AG08395 (cell line): Measurements from ENCODE around the gene NLGN2.

Experiments
- DNase-seq: peaks from one replicate; pipeline ENCODE4 v3.0.0; 2012; ENCODE audit warnings: mixed read lengths, low spot score

NLGN2 gene

DNA sequence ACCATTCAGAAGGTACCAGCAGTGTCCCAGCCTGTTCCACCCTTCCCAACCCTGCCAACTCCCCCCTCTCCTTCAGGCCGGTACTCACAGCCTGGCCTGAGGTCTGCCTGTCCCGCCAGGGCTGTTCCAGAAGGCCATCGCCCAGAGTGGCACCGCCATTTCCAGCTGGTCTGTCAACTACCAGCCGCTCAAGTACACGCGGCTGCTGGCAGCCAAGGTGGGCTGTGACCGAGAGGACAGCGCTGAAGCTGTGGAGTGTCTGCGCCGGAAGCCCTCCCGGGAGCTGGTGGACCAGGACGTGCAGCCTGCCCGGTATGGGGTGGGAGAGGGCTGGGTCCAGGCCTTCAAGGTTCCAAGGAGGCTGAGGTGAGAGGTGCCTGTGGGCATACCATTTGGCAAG lies 7.2 kb downstream of the NLGN2 start:
- DNase-seq: no peak

DNA sequence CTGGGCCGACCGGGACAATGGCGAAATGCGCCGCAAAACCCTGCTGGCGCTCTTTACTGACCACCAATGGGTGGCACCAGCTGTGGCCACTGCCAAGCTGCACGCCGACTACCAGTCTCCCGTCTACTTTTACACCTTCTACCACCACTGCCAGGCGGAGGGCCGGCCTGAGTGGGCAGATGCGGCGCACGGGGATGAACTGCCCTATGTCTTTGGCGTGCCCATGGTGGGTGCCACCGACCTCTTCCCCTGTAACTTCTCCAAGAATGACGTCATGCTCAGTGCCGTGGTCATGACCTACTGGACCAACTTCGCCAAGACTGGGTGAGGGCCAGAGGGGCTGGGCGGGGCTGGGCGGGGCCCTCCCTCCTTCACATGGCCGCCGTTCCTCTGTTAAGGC lies 8.1 kb downstream of the NLGN2 start:
- no peak for DNase-seq

DNA sequence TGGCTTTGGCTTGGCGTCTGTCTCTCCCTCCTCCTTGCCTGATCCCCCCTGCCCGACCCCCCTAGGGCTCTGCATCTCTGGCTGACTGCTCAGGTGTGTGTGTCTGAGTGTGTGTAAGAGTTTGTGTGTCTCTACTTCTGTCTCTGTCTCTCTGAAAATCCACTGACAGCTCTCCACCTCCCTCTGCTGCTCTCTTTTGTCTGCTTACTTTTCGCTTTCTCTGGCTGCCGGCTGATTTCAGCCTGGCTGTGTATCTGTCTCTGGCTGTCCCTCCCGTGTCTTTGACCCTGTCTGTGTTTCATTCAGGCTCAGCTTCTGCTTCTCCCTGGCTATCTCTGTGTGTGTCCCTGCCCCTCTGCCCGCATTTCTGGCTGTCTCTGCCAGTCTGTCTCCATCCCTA lies 8.7 kb downstream of the NLGN2 start:
- no peak for DNase-seq

DNA sequence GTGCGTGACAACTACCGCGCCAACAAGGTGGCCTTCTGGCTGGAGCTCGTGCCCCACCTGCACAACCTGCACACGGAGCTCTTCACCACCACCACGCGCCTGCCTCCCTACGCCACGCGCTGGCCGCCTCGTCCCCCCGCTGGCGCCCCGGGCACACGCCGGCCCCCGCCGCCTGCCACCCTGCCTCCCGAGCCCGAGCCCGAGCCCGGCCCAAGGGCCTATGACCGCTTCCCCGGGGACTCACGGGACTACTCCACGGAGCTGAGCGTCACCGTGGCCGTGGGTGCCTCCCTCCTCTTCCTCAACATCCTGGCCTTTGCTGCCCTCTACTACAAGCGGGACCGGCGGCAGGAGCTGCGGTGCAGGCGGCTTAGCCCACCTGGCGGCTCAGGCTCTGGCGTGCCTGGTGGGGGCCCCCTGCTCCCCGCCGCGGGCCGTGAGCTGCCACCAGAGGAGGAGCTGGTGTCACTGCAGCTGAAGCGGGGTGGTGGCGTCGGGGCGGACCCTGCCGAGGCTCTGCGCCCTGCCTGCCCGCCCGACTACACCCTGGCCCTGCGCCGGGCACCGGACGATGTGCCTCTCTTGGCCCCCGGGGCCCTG lies 9.5 kb downstream of the NLGN2 start:
- DNase-seq: no peak

DNA sequence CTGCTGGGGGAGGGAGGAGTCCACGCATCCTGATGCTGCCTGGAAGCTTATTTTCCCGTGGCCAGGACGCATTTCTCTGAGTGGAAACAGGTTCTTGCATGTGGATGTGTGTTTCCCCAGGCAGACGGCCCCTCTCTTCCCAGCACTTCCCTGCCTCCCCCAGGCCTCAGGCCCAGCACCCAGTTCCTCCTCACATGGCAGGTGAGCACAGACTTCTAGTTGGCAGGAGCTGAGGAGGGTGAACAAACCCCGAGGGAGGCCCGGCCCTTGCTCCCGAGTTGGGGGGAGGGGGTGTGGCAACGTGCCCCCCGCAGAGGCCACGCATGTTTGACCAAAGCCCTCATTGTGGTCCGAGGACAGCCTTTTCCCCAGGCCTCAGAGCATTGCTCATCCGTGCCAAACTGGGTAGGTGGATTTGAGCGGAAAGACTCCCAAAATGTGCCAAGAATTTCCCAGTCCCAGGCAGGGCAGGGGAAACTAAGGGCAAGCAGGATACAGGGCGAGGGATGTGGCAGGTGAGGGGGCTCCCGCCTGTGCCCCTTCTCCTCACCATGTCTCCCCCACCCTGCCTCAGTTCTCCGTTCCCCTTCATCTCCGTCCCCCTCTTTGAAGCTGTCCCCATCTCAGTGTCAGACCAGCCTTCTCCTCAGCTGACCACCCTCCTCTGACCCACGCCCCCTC lies 11.0 kb downstream of the NLGN2 start:
- DNase-seq: no peak

DNA sequence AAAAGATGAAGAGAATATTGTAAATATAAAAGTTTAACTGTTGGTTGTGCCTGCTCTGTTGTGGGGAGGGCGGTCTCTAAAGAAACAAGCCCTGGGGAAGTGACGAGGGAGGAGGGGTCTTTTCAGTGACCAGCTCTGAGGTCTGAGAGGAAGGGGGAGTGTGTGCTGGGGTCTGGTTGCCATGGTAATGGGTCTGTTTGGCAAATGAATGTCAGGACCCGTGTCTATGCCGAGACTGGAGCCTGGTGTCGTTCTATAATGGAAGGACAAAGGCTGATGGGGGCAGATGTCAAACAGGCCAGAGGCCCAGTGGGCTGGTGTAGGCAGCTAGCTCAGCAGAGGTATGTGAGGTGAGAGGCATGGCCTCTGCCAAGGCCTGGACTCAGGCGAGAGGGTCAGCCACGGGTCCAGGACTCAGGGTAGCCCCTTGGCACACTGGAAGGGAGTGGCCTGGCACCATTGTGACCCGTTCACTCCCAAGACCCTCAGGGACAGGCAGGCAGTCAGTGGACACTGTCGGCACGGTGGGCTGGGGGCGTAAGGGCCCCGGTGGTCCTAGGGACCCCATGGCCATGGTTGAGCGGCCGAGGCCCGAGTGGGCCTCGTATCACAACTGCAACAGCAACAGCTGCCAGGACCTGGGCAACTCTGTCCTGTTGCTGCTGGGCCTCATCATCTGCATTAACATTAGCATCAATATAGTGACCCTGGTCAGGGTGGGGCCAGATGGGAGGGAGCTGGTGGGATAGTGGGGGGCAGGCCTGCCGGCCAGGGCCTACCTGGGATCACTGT lies 12.4 kb downstream of the NLGN2 start, which contains the start of gene SPEM1:
TSS of gene SPEM1 (plus strand) at position 506 of the 792 bp plus-strand sequence. CDS start at position 567, 61 bp downstream.
- no peak for DNase-seq

DNA sequence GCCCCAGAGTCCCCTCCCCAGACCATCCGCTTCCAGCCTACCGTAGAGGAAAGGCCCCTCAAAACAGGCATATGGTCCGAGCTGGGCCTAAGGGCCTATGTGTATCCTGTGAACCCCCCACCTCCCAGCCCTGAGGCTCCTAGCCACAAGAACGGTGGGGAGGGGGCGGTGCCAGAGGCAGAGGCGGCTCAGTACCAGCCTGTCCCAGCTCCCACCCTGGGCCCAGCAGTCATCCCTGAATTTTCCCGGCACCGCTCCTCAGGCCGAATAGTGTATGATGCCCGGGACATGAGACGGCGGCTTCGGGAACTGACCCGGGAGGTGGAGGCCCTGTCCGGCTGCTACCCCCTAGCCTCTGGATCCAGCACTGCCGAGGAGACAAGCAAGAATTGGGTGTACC lies 13.5 kb downstream of the NLGN2 start:
- no peak for DNase-seq

DNA sequence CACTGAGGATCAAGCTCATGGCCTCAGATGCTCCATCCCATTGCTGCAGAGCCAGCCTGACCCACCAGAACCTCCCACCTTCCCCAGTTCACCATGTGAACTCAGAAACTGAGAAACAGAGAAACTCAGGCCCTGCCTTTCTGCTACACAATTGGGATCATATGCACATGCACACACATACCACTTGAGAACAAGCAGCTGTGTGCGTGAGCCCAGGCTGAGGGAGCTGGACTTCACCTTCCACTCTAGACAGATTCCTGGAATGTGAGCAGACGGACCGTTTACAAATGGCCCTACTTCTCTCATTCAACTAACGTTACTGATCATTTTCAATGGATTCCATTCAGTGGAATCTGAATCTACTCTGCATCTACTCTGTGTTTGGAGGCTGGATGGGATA lies 16.0 kb downstream of the NLGN2 start:
- DNase-seq: no peak

DNA sequence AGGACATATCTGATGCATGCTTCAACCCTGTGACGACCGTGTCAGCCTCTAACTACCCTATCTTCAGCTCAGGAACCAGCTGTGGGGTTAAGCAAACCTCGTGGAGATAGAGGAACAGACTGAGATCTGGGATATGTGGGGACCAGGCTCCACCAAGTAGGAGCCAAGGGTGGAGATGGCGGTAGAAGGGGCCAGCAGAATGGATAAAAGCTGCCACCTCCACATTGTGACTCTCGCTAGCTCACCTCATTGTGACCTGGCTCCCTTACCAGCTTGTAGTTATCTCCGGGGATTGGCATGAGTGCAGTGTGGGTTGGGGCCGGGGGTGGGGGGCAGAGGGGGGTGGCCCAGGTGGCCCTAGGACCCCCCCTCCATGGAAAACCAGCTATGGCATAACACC lies 17.7 kb downstream of the NLGN2 start, which contains the start of gene SPEM2:
TSS of gene SPEM2 (plus strand) at position 301 of the 400 bp plus-strand sequence. CDS start at position 374, 73 bp downstream.
- no peak for DNase-seq

DNA sequence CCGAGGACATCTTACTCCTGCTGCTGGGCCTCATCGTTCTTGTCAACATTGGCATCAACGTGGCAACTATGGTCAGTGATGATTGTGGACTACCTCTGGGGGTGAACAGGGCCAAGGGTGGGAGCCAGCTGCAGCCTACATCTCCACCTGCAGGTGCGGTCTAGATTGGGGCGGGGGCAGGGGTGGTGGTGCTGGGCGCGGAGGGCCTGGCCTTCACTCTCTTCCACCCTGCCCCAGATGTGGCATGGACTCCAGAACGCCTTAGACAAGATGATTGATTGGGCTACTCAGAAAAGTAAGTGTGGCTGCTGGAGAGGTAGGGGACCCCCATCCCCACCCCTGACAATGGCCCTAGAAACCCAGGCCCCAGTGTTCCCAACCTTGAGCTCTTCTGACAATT lies 18.1 kb downstream of the NLGN2 start:
- DNase-seq: no peak

DNA sequence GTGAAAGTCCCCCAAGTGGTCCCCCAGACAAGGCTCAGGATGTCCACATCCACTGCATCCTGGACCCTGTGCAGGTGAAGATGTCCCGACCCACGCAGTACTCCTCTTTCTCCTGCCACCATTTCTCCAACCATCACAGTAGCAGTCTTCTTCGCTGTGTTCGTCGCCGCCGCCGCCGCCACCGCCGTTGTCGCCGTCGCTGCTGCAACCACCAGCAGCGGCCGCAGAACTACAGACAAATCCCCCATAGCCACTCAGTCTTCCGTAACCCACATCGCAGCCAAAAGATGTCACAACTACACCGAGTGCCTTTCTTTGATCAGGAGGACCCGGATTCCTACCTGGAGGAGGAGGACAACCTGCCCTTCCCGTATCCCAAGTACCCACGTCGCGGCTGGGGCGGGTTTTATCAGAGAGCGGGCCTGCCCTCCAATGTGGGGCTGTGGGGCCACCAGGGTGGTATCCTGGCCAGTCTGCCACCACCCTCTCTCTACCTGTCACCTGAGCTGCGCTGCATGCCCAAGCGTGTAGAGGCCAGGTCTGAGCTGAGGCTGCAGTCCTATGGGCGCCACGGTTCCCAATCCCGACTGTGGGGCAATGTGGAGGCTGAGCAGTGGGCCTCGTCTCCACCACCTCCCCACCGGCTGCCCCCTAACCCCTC lies 18.7 kb downstream of the NLGN2 start:
- no peak for DNase-seq

DNA sequence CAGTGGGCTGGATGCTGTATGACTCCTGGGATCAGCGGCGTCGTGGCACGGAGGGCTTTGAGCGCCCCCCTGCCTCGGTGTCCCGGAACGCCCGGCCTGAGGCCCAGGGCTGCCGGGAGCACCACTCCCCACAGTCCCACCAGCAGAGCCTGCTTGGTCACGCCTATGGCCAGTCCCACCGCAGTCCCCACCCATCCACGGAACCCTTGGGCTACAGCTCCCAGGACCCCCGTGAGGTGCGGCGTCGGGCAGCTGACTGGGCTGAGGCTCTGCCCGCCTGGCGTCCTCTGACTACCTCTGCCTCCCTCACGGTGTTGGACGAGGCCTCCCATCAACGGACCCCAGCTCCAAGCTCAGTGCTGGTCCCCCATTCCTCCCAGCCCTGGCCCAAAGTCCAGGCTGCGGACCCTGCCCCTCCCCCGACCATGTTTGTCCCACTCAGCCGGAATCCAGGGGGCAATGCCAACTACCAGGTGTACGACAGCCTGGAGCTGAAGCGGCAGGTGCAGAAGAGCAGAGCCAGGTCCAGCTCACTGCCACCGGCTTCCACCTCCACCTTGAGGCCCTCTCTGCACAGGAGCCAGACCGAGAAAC lies 19.3 kb downstream of the NLGN2 start:
- DNase-seq: no peak

DNA sequence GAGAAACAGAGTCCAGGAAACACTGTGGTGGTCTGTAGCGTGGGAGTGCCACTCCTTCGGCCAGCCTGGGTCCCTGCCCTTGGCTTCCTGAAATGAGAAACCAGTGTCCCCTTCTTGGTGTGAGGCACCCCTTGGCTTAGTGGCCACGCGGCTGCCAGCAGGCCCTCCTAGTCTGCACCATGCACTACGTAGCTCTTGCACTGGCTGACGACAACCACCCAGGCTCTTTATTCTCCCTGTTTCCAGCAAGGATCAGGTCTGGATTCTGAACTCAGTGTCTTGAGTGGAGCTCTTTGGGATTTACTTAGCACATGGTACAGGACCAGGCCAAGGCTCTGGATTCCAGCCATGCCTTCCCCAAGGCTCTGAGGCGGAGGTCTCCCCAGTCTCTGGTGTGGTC lies 19.9 kb downstream of the NLGN2 start:
- no peak for DNase-seq

DNA sequence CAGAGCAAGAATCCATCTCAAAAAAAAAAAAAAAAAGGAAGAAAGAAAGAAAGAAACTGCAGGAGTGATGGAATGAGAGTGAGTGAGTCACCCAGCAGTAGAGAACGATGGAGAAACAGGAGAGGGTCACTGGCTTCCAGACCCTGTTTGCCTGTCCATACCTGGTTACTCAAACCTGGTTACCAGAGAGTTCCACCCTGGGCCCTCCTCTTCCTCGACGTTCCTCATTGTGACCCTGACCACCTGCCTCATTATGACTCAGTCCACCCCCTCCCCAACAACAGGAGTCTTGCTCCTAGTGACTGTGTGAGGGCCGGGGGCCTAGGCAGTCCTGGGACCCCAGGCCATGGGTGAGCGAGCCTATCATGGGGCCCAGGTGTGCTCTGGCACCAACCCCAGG lies 20.9 kb downstream of the NLGN2 start, which contains the start of gene SPEM3:
TSS of gene SPEM3 (plus strand) at position 301 of the 400 bp plus-strand sequence. CDS start at position 347, 46 bp downstream.
- no peak for DNase-seq

DNA sequence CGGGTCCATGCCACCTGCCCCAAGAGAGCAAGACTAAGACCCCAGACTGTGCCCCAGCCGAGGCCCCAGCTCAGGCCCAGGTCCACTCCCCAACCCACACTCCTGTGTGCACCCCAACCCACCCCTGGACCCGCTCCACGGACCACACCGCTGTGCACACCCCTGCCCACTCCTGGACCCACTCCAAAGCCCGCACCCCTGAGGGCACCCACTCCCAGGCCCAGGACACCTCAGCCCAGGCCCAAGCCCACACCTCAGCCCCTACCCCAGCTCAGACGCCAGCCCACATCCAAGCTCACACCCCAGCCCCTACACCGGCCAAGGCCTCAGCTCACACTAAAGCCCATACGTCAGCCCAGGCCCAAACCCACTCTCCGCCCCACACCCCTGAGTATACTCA lies 22.1 kb downstream of the NLGN2 start:
- no peak for DNase-seq

DNA sequence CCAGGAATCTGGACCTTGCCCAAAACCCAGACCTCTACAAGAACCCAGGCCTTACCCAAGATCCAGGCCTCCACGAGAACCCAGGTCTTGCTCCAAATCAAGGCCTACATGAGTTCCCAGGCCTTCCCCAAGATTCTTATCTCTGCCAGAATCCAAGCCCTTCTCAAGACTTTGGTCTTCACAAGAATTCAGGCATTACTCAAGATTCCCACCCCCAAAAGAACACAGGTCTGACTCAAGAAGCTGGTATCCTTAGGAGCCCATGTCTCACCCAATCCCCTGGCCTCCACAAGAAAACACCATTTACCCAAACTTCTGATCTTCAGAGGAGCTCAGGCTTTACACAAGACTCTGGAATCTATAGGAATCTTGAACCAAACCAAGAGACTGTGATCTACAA lies 23.6 kb downstream of the NLGN2 start:
- no peak for DNase-seq

DNA sequence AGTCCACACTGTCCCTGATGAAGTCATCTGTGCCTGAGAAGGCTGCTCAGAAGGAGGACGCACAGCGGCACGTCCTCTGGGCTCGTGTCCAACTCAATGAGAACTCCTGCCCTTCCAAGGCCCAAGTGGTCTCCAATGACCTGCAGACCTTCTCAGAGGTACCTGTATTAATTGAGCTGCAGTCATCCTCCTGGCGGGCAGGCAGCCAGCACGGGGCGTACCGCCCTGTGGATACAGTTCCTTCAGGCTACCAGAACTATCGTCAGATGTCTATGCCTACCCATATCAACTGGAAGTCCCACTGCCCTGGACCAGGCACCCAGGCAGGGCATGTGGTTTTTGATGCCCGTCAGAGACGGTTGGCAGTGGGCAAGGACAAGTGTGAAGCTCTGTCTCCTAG lies 24.7 kb downstream of the NLGN2 start:
- DNase-seq: no peak

DNA sequence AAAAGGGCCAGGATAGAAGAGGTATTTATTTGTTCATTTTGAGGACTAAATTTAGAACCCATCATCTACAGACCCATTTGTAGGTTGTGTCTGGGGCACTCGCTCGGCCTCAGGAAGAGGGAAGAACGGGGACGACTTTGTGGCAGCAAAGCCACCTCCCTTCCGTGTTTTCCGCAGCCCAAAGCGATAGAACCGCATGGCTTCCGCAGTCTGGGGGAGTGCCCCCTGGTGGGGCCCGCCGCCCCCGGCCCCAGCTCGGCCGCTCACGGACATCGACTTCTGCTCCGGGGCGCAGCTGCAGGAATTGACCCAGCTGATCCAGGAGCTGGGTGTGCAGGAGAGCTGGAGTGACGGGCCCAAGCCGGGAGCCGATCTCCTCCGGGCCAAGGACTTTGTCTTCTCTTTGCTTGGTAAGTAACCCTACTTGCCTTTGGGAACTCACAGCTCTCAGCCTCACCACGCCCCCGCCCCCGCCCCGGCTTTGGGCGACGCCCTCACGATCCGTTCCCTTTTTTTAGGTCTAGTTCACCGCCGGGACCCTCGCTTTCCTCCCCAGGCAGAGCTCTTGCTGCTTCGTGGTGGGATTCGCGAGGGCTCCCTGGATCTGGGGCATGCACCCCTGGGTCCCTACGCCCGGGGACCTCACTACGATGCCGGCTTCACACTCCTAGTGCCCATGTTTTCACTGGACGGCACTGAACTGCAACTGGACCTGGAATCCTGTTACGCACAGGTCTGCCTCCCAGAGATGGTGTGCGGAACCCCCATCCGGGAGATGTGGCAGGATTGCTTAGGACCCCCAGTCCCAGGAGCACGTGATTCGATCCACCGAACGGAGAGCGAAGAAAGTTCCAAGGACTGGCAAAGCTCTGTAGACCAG lies 28.3 kb downstream of the NLGN2 start:
- DNase-seq: no peak

DNA sequence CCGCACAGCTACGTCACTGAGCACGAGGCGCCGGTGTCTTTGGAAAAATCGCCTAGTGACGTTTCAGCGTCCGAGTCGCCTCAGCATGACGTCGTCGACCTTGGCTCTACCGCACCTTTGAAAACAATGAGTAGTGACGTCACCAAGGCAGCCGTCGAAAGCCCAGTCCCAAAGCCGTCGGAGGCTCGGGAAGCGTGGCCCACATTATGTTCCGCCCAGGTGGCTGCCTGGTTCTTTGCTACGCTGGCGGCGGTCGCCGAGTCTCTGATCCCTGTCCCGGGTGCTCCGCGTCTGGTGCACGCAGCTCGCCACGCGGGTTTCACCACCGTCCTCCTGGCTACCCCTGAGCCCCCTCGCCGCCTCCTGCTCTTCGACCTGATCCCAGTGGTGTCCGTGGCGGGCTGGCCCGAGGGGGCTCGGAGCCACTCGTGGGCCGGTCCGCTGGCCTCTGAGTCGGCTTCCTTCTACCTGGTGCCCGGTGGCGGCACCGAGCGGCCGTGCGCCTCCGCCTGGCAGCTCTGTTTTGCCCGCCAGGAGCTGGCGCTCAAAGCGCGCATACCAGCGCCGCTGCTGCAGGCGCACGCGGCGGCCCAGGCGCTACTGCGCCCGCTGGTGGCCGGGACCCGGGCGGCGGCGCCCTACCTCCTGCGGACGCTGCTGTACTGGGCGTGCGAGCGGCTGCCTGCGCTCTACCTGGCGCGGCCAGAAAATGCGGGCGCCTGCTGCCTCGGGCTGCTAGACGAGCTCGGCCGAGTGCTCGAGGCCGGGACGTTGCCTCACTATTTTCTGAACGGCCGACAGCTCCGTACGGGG lies 29.1 kb downstream of the NLGN2 start:
- peak; percentile 81 for DNase-seq

DNA sequence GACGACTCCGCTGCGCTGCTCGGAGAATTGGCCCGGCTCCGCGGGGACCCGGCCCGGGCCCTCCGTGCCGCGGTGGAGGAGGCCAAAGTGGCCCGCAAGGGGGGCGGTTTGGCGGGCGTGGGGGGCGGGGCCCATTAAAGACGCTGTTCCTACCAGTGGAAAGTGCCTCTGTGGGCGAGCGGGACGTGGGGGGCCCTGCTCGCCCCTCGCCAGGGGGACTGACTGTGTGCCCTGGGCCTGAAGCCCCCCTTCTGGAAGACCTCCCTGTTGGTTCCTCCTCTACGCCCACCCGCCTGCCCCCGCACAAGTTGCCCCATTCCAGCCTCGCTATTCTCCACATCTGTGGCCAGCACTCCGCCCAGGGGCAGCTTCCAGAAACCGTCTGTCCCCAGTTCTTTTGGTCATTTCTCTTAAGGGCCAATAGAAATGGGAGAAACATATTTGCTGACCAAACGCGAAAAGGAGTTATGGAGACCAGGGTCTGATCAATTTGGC lies 29.8 kb downstream of the NLGN2 start:
- no peak for DNase-seq
